ENCODE results near the gene WDR73.

The WDR73 gene

DNA sequence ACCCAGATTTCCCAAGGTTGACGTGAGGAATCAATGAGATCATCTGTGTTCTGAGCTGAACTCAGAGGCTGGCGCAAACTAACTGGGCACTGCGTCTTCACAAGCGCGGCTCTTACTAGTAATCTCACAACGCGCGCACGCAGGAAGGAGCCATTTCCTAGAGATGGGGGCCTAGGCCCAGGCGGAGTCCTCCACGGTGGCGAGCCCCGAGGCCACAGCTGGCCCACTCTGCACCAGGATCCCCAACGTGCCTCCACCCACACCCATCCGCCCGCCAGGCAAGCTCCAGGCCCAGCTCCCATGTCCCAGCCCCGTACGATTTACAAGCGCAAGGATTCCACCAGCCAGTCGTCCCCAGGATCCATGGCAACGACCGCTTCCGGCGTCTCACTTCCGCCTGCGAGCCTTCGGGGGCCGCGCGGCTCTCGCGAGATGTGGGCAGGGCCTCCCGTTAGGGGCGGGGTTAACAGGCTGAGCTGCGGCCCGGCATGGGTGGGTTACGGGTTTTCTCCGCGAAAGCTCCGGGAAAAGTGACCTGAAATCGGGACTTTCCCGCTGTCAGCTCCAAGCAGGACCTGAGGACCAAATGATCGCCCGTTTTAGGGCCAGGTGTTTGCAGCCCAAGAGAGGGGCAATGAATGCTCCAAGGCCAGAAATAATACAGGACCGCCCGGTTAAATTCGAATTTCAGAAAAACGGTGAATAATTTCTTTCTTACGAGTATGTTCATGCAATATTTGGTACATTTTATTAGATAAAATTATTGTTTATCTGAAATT lies at the start of gene WDR73:
WDR73 (minus strand) TSS at position 374 of the 779 bp plus-strand sequence; CDS start at position 365, 9 bp downstream.
- peak; percentile 94 for DNase-seq (ENCODE audit: low read depth)
- no peak for TF ChIP-seq CTCF (IDR thresholded peaks at IDR 0.05; ENCODE audit: low read length, missing control alignments)
- H3K4me3 ChIP-seq (replicated peaks; ENCODE audit: low read depth, low read length): peak within 1 kb of the TSS; percentile 78

GRCh38 chr15:84703808-84704207 lies 49.7 kb upstream of the WDR73 start:
- TF ChIP-seq CTCF (IDR thresholded peaks at IDR 0.05; ENCODE audit: low read length, missing control alignments): no peak
- H3K4me3 ChIP-seq (replicated peaks; ENCODE audit: low read depth, low read length): no peak overlapping the region

GRCh38 chr15:84702961-84703482 lies 48.9 kb upstream of the WDR73 start:
- no peak overlapping the region for H3K4me3 ChIP-seq (replicated peaks; ENCODE audit: low read depth, low read length)
- TF ChIP-seq CTCF (IDR thresholded peaks at IDR 0.05; ENCODE audit: low read length, missing control alignments): no peak
- DNase-seq (ENCODE audit: low read depth): peak; percentile 88

More at GRCh38 chr15:84703808-84704207, 49.7 kb upstream of the WDR73 start:
- DNase-seq (ENCODE audit: low read depth): no peak

DNA sequence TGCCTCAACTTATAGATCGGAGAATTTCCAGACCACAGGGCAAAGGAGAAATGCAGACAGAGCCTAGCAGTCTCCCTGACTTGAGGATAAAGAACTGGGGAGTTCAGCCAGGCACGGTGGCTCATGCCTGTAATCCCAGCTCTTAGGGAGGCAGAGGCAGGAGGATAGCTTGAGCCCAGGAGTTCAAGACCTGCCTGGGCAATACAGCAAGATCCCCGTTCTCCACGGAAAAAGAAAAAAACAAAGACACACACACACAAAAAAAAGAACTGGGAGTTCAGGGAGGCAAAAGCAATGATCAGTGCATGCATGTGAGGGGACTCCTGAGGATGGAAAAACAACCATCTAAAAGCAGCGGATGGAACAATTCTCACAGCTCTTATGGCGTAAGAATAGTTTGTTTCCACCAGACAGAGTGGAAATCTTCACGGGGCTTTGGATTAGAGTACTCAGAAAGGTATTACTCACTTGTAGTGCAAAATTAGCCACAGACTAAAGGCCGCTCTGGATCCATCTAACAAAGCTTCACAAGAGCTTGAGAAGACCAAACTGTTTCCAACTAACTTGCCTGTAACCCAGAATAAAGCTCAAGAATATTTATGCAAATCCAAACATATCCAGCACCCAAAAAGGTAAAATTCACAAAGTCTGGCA lies 45.6 kb upstream of the WDR73 start:
- no peak for DNase-seq (ENCODE audit: low read depth)
- H3K4me3 ChIP-seq (replicated peaks; ENCODE audit: low read depth, low read length): no peak overlapping the region
- TF ChIP-seq CTCF (IDR thresholded peaks at IDR 0.05; ENCODE audit: low read length, missing control alignments): no peak

DNA sequence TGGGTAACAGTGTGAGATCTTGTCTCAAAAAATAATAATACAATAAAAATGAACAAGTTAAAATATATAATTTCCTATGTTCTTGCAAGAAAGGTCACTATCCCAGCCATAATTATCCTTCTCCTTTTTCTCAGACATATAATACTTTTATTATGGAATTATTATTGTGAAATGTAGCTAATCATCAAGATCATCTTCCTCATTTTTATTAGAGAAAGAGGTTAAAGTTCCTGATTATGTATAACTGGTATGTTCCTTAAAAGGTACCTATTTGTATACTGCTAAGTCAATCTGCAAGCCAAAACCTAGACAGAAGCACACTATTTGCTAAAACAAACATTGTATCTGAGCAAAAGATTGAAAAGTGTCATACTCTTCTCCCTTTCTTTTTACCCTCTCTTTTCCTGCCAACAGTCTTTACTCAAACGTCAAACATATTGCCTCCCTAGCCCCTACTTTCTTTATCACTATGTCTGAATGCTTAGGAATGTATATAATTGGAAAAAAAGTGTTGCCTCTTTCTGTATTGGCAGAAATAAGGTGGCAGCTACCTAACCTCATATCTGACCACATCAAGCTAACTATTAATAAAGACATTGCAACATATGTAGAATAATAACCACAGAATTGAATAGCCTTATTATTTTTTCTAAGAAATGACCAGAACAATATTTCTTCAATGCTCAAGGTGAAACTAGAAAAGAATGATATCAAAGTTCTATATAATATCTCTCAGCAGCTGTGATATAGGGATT lies 43.3 kb upstream of the WDR73 start:
- DNase-seq (ENCODE audit: low read depth): no peak
- TF ChIP-seq CTCF (IDR thresholded peaks at IDR 0.05; ENCODE audit: low read length, missing control alignments): no peak
- no peak overlapping the region for H3K4me3 ChIP-seq (replicated peaks; ENCODE audit: low read depth, low read length)

DNA sequence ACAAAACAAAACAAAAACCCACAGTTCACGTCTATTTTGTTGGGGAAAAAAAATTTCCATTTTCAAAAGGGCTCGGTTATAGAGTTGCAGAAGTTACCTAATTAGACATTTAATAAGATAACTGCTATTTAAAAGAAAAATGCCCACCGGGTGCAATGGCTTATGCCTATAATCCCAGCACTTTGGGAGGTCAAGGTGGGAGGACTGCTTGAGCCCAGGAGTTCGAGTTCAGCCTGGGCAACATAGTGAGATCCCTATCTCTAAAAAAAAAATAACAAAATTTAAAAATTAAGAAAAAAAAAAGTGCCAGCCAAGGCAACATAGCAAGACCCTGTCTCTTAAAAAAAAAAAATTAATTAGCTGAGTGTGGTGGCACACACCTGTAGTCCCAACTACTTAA lies 42.7 kb upstream of the WDR73 start:
- no peak for DNase-seq (ENCODE audit: low read depth)
- no peak overlapping the region for H3K4me3 ChIP-seq (replicated peaks; ENCODE audit: low read depth, low read length)
- no peak for TF ChIP-seq CTCF (IDR thresholded peaks at IDR 0.05; ENCODE audit: low read length, missing control alignments)

Measured in fibroblast of pulmonary artery (primary cell).